K562 (cell line): ENCODE measurements around the gene CCSAP.

ENCODE experiments used
- CCNT2 ChIP-seq: IDR thresholded peaks from 2 replicates; pipeline ENCODE4 v1.6.1; 2011; ENCODE audit warnings: borderline replicate concordance, low read depth, mild to moderate bottlenecking, moderate library complexity, mixed read lengths, low read length; ENCODE audit not compliant: insufficient read length; ENCODE audit errors: extremely low read depth
- FIP1L1 ChIP-seq: fragments of 200-400 bp; formaldehyde crosslinking; IDR thresholded peaks from 2 replicates; pipeline ENCODE4 v1.6.1; 2018; ENCODE audit warnings: mild to moderate bottlenecking, low read depth, low read length; ENCODE audit not compliant: poor library complexity, severe bottlenecking
- TF ChIP-seq, protein P1 (sequence below): fragments of 450-650 bp; IDR thresholded peaks from 2 replicates; pipeline ENCODE4 v1.6.1; 2016; ENCODE audit warnings: mild to moderate bottlenecking, moderate library complexity
- TF ChIP-seq, protein P2 (sequence below), 3 experiments: IDR thresholded peaks in 2 of 3; conservative IDR thresholded peaks in 1 of 3; 2 replicates each; pipeline ENCODE4 v1.5.1; 2011 to 2012; ENCODE audit warnings: low read length in 3 of 3, mild to moderate bottlenecking in 3 of 3, control low read depth in 2 of 3, improper control_type of control experiment in 1 of 3, inconsistent platforms in 1 of 3, low read depth in 1 of 3, mixed read lengths in 1 of 3, moderate library complexity in 1 of 3; ENCODE audit not compliant: insufficient read depth in 2 of 3

DNA sequence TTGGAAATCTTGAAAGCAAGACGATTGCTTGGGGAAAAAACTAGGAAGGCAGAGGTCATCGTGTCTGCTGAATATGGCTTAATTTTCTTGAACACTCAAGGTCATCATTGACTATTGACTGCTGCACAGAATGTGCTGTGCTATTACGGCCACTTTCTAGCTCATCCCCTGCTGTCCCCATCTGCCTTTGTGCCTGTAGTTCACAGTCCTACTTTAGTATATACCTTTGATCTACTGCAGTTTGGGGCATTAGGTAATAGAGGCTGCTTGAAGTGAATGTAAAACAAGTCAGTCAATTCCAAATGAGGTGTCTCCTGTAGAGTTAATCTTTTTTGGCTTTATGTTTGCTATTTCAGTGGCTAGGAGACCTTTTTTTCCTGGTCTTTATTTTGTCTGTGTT lies 63.6 kb downstream of the CCSAP start:
- TF ChIP-seq CCNT2, result no peak
- TF ChIP-seq, protein P1, sequence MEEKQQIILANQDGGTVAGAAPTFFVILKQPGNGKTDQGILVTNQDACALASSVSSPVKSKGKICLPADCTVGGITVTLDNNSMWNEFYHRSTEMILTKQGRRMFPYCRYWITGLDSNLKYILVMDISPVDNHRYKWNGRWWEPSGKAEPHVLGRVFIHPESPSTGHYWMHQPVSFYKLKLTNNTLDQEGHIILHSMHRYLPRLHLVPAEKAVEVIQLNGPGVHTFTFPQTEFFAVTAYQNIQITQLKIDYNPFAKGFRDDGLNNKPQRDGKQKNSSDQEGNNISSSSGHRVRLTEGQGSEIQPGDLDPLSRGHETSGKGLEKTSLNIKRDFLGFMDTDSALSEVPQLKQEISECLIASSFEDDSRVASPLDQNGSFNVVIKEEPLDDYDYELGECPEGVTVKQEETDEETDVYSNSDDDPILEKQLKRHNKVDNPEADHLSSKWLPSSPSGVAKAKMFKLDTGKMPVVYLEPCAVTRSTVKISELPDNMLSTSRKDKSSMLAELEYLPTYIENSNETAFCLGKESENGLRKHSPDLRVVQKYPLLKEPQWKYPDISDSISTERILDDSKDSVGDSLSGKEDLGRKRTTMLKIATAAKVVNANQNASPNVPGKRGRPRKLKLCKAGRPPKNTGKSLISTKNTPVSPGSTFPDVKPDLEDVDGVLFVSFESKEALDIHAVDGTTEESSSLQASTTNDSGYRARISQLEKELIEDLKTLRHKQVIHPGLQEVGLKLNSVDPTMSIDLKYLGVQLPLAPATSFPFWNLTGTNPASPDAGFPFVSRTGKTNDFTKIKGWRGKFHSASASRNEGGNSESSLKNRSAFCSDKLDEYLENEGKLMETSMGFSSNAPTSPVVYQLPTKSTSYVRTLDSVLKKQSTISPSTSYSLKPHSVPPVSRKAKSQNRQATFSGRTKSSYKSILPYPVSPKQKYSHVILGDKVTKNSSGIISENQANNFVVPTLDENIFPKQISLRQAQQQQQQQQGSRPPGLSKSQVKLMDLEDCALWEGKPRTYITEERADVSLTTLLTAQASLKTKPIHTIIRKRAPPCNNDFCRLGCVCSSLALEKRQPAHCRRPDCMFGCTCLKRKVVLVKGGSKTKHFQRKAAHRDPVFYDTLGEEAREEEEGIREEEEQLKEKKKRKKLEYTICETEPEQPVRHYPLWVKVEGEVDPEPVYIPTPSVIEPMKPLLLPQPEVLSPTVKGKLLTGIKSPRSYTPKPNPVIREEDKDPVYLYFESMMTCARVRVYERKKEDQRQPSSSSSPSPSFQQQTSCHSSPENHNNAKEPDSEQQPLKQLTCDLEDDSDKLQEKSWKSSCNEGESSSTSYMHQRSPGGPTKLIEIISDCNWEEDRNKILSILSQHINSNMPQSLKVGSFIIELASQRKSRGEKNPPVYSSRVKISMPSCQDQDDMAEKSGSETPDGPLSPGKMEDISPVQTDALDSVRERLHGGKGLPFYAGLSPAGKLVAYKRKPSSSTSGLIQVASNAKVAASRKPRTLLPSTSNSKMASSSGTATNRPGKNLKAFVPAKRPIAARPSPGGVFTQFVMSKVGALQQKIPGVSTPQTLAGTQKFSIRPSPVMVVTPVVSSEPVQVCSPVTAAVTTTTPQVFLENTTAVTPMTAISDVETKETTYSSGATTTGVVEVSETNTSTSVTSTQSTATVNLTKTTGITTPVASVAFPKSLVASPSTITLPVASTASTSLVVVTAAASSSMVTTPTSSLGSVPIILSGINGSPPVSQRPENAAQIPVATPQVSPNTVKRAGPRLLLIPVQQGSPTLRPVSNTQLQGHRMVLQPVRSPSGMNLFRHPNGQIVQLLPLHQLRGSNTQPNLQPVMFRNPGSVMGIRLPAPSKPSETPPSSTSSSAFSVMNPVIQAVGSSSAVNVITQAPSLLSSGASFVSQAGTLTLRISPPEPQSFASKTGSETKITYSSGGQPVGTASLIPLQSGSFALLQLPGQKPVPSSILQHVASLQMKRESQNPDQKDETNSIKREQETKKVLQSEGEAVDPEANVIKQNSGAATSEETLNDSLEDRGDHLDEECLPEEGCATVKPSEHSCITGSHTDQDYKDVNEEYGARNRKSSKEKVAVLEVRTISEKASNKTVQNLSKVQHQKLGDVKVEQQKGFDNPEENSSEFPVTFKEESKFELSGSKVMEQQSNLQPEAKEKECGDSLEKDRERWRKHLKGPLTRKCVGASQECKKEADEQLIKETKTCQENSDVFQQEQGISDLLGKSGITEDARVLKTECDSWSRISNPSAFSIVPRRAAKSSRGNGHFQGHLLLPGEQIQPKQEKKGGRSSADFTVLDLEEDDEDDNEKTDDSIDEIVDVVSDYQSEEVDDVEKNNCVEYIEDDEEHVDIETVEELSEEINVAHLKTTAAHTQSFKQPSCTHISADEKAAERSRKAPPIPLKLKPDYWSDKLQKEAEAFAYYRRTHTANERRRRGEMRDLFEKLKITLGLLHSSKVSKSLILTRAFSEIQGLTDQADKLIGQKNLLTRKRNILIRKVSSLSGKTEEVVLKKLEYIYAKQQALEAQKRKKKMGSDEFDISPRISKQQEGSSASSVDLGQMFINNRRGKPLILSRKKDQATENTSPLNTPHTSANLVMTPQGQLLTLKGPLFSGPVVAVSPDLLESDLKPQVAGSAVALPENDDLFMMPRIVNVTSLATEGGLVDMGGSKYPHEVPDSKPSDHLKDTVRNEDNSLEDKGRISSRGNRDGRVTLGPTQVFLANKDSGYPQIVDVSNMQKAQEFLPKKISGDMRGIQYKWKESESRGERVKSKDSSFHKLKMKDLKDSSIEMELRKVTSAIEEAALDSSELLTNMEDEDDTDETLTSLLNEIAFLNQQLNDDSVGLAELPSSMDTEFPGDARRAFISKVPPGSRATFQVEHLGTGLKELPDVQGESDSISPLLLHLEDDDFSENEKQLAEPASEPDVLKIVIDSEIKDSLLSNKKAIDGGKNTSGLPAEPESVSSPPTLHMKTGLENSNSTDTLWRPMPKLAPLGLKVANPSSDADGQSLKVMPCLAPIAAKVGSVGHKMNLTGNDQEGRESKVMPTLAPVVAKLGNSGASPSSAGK, result no peak
- TF ChIP-seq, protein P2, sequence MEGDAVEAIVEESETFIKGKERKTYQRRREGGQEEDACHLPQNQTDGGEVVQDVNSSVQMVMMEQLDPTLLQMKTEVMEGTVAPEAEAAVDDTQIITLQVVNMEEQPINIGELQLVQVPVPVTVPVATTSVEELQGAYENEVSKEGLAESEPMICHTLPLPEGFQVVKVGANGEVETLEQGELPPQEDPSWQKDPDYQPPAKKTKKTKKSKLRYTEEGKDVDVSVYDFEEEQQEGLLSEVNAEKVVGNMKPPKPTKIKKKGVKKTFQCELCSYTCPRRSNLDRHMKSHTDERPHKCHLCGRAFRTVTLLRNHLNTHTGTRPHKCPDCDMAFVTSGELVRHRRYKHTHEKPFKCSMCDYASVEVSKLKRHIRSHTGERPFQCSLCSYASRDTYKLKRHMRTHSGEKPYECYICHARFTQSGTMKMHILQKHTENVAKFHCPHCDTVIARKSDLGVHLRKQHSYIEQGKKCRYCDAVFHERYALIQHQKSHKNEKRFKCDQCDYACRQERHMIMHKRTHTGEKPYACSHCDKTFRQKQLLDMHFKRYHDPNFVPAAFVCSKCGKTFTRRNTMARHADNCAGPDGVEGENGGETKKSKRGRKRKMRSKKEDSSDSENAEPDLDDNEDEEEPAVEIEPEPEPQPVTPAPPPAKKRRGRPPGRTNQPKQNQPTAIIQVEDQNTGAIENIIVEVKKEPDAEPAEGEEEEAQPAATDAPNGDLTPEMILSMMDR (IDR thresholded peaks at IDR 0.05 in 2 of 3, conservative IDR thresholded peaks at IDR 0.05 in 1 of 3; ENCODE audit: insufficient read depth in 2 of 3, low read depth in 1 of 3, low read length in 3 of 3), result no peak
- no peak for TF ChIP-seq FIP1L1
